NCI-H82 treated with DMSO at 0.1 percent for 48 hours (cell line): ENCODE results near the gene RBP7.

Source experiments
- DNase-seq: peaks from one replicate; lab custom pipeline; 2025; ENCODE audit not compliant: unreplicated experiment; lab: John Stamatoyannopoulos, UW

RBP7 gene

GRCh38 chr1:10064416-10065343 lies 67.7 kb downstream of the RBP7 start:
- DNase-seq = no peak

GRCh38 chr1:10065344-10065685 lies 68.3 kb downstream of the RBP7 start:
- no peak for DNase-seq
